Ectodermal cell (in vitro differentiated cells): ENCODE data around the gene SOX11.

ENCODE experiments used
- H3K27ac ChIP-seq: 2 replicates; pipeline ENCODE4 v1.7.0; 2013; ENCODE audit warnings: mild to moderate bottlenecking, low read depth, low read length; ENCODE audit not compliant: insufficient read depth, poor library complexity, severe bottlenecking
- H3K27me3 ChIP-seq: 2 replicates; pipeline ENCODE4 v1.7.0; 2013; ENCODE audit warnings: mild to moderate bottlenecking, low read length; ENCODE audit not compliant: insufficient read depth, control insufficient read depth, poor library complexity, severe bottlenecking
- H3K36me3 ChIP-seq: one replicate; pipeline ENCODE4 v1.7.0; 2013; ENCODE audit warnings: low read length; ENCODE audit not compliant: control insufficient read depth, insufficient read depth
- H3K4me1 ChIP-seq: one replicate; pipeline ENCODE4 v1.7.0; 2013; ENCODE audit warnings: low read length; ENCODE audit not compliant: control insufficient read depth, insufficient read depth
- H3K4me3 ChIP-seq: 2 replicates; pipeline ENCODE4 v1.7.0; 2013; ENCODE audit warnings: low read depth, low read length, control low read depth; ENCODE audit not compliant: insufficient read depth
- H3K9me3 ChIP-seq: 2 replicates; pipeline ENCODE4 v1.7.0; 2013; ENCODE audit warnings: mild to moderate bottlenecking, low read length, moderate library complexity; ENCODE audit not compliant: control insufficient read depth
- WGBS, 2 experiments: methylation state at CpG; one replicate each; pipeline ENCODE4 v1.1.7; 2013; ENCODE audit warnings: missing lambda C conversion rate in 2 of 2; 5-methylcytosine and 5-hydroxymethylcytosine counted together

SOX11 gene

GRCh38 chr2:5690286-5690685 lies 1.9 kb upstream of the SOX11 start:
- Histone ChIP-seq H3K4me3 (peak overlapping the region; percentile 98), H3K9me3 (no peaks in the 10 kb centered on the region), H3K27me3 (no peaks in the 10 kb centered on the region), H3K4me1 (peaks cover 6% of the 10 kb centered on the region), H3K27ac (peak overlapping the region; percentile 98), H3K36me3 (peaks cover 2% of the 10 kb centered on the region)
- 0 to 1% methylated on average over 8 of the region's 8 CpGs for WGBS, 2 experiments

DNA sequence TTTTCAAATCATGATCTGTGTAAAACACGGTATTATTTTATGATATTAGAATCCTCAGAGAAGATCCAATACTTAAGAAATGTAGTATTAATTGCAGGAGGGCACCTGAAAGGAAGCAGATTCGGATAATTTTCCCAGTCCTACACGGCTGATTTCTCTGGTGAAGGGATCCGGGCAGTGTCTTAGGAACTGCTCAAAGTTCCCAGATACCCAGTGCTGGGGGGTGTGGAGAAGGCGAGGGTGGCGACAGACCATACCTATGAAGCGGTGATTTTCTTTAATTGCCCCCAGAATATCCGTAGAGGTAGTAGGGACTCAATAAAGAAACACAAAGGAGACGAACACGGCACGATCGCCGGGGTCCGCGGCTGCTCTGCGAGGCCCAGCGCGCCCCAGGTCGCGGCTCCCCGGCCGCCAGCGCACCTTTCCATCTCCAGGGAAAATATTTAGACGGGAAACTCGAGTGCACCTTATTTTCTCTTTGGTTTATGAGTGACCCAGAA lies 1.4 kb upstream of the SOX11 start:
- 0 to 1% methylated on average over 24 to 25 of the region's 25 CpGs for WGBS, 2 experiments
- no peaks in the 10 kb centered on the region for H3K27me3 ChIP-seq
- H3K4me1 ChIP-seq: peaks cover 1% of the 10 kb centered on the region
- H3K9me3 ChIP-seq: no peaks in the 10 kb centered on the region
- H3K27ac ChIP-seq: peak overlapping the region; percentile 98
- peaks cover 7% of the 10 kb centered on the region for H3K36me3 ChIP-seq
- H3K4me3 ChIP-seq: peak overlapping the region; percentile 98

DNA sequence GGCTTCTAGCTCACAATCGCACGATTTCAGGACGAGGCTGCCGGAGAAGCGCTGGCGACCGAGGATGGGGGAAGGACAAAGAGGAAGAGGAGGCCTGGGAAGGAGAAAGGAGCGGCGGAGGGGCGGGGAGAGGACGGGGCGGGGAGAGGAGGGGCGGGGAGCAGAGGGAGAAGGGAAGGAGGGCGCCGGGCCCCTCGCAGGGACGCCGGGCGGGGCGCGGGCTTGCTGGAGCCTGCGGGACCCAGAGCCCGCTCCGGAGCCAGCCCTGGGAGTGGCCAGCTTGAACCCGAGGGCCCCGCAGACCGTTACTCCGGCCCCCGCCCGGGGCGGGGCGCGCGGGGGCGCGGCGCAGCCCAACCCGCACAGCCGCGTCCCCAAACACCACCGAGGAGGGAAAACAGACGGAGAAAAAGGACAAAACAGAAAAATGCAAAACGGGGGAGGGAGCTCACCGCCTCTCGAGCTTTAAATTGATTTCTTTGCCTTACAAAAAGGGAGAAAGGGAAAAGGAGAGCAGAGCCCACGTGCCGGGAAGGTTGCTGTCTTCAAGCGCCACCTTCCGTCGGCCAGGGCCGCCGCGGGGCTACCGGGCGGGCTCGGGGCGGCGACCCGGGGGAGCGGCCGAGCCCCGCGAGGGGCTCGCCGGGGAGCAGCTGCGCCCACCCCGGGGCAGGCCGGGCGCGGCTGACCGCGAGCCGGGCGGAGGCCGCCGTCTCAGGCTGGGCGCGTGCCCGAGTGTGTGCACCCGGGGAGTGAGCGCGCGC lies 781 bp upstream of the SOX11 start:
- Histone ChIP-seq H3K4me3 (peak overlapping the region; percentile 98), H3K9me3 (no peaks in the 10 kb centered on the region), H3K4me1 (no peaks in the 10 kb centered on the region), H3K36me3 (peaks cover 13% of the 10 kb centered on the region), H3K27ac (peak overlapping the region; percentile 98), H3K27me3 (no peaks in the 10 kb centered on the region)
- WGBS, 2 experiments: 0 to 1% methylated on average over 83 of the region's 83 CpGs

DNA sequence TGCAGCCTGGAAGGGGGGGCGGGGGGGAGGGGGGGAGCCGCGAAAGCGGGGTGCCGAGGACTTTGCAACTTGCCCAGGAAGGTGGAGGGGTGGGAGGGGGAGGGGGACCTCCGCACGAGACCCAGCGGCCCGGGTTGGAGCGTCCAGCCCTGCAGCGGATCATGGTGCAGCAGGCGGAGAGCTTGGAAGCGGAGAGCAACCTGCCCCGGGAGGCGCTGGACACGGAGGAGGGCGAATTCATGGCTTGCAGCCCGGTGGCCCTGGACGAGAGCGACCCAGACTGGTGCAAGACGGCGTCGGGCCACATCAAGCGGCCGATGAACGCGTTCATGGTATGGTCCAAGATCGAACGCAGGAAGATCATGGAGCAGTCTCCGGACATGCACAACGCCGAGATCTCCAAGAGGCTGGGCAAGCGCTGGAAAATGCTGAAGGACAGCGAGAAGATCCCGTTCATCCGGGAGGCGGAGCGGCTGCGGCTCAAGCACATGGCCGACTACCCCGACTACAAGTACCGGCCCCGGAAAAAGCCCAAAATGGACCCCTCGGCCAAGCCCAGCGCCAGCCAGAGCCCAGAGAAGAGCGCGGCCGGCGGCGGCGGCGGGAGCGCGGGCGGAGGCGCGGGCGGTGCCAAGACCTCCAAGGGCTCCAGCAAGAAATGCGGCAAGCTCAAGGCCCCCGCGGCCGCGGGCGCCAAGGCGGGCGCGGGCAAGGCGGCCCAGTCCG lies 540 bp downstream of the SOX11 start:
- Histone ChIP-seq H3K27ac (peak overlapping the region; percentile 98), H3K4me3 (peak overlapping the region; percentile 98)
- 0 to 1% methylated on average over 68 to 69 of the region's 69 CpGs for WGBS, 2 experiments

DNA sequence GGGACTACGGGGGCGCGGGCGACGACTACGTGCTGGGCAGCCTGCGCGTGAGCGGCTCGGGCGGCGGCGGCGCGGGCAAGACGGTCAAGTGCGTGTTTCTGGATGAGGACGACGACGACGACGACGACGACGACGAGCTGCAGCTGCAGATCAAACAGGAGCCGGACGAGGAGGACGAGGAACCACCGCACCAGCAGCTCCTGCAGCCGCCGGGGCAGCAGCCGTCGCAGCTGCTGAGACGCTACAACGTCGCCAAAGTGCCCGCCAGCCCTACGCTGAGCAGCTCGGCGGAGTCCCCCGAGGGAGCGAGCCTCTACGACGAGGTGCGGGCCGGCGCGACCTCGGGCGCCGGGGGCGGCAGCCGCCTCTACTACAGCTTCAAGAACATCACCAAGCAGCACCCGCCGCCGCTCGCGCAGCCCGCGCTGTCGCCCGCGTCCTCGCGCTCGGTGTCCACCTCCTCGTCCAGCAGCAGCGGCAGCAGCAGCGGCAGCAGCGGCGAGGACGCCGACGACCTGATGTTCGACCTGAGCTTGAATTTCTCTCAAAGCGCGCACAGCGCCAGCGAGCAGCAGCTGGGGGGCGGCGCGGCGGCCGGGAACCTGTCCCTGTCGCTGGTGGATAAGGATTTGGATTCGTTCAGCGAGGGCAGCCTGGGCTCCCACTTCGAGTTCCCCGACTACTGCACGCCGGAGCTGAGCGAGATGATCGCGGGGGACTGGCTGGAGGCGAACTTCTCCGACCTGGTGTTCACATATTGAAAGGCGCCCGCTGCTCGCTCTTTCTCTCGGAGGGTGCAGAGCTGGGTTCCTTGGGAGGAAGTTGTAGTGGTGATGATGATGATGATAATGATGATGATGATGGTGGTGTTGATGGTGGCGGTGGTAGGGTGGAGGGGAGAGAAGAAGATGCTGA lies 1.4 kb downstream of the SOX11 start:
- Histone ChIP-seq H3K9me3 (no peaks in the 10 kb centered on the region), H3K27me3 (no peaks in the 10 kb centered on the region), H3K4me1 (no peaks in the 10 kb centered on the region), H3K4me3 (peak overlapping the region; percentile 98), H3K36me3 (peaks cover 17% of the 10 kb centered on the region), H3K27ac (peak overlapping the region; percentile 98)
- WGBS, 2 experiments: 0% methylated on average over 102 of the region's 102 CpGs

More for the DNA sequence above, 540 bp downstream of the SOX11 start:
- Histone ChIP-seq H3K9me3 (no peaks in the 10 kb centered on the region), H3K27me3 (no peaks in the 10 kb centered on the region), H3K4me1 (no peaks in the 10 kb centered on the region), H3K36me3 (peaks cover 14% of the 10 kb centered on the region)

- Histone ChIP-seq H3K9me3 (no peaks in the 10 kb centered on the region), H3K27ac (peak overlapping the region; percentile 39), H3K4me3 (peak overlapping the region; percentile 98), H3K36me3 (peaks cover 17% of the 10 kb centered on the region), H3K27me3 (no peaks in the 10 kb centered on the region), H3K4me1 (no peaks in the 10 kb centered on the region)
- 3 to 4% methylated on average over 8 of the region's 9 CpGs for WGBS, 2 experiments
Measured at GRCh38 chr2:5694306-5694705, 2.1 kb downstream of the SOX11 start.

DNA sequence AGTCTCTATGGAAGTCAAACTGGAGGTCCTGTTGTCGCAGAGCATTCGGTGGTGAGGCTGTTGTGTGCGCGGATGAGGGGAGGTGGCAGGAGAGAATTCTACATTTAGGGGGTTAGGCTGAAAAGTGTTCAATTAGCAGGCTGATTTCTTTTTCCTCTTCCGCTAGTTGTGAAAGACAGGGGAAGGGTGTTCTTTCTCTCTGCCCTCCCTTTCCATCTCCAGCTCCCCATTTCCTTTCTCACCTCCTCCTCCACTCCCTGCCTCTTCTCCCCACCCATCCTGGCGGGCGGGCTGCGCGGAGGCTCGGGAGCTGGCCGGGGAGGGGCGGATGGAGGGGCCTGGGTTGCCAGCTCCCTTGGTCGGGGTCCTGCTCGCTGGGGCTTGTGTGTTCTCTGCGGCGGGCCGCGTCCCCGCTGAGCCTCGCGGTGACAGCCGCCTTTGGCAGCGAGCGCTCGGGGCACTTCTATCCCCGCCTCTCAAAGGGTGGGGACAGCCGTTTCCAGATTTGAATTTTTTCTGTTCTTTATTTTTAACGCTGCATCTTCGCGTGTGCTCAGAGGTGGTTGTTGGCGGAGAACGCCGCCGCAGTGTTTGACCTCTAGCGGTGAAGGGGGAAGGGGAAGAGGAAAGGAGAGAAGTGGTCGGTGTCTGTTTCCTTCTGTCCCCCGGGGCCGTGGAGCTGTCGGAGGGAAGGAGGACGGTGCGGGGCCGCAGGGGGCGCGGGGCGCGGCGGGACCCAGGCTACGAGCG lies 3.6 kb downstream of the SOX11 start:
- Histone ChIP-seq H3K4me1 (peaks cover 11% of the 10 kb centered on the region), H3K4me3 (peak overlapping the region; percentile 98), H3K9me3 (no peaks in the 10 kb centered on the region), H3K27me3 (no peaks in the 10 kb centered on the region), H3K27ac (peak overlapping the region; percentile 79), H3K36me3 (peaks cover 17% of the 10 kb centered on the region)
- WGBS, 2 experiments: 0% methylated on average over 48 to 49 of the region's 49 CpGs

- Histone ChIP-seq H3K4me1 (peaks cover 11% of the 10 kb centered on the region), H3K4me3 (peak overlapping the region; percentile 98)
- WGBS, 2 experiments: 0% methylated on average over 65 of the region's 65 CpGs
Measured at GRCh38 chr2:5696404-5696944, 4.3 kb downstream of the SOX11 start.

GRCh38 chr2:5696945-5697521 lies 4.8 kb downstream of the SOX11 start:
- Histone ChIP-seq H3K27ac (peak overlapping the region; percentile 79), H3K36me3 (peaks cover 17% of the 10 kb centered on the region), H3K4me3 (peak overlapping the region; percentile 98), H3K4me1 (peaks cover 11% of the 10 kb centered on the region), H3K9me3 (no peaks in the 10 kb centered on the region), H3K27me3 (no peaks in the 10 kb centered on the region)
- 0% methylated on average over 46 to 49 of the region's 49 CpGs for WGBS, 2 experiments

More at GRCh38 chr2:5696404-5696944, 4.3 kb downstream of the SOX11 start:
- Histone ChIP-seq H3K36me3 (peaks cover 17% of the 10 kb centered on the region), H3K27me3 (no peaks in the 10 kb centered on the region), H3K27ac (peak overlapping the region; percentile 79), H3K9me3 (no peaks in the 10 kb centered on the region)
